Stimulated activated CD4-positive, alpha-beta T cell treated with anti-CD3 and anti-CD28 coated beads, Interleukin-1b, Interleukin-23, amount 100 ng/mL, for 4 hours (primary cell): ENCODE data around the gene PSRC1.
"Not testable (repeated sequence)": the region's sequence is repeated elsewhere in the genome, so short reads cannot be mapped to it uniquely, and the experiment has no call there.

Source experiments
- DNase-seq, 2 donors: peaks; one replicate each; pipeline ENCODE4 v3.0.0-alpha.2; 2020; ENCODE audit warnings: low read depth in 2 of 2

The PSRC1 gene

DNA sequence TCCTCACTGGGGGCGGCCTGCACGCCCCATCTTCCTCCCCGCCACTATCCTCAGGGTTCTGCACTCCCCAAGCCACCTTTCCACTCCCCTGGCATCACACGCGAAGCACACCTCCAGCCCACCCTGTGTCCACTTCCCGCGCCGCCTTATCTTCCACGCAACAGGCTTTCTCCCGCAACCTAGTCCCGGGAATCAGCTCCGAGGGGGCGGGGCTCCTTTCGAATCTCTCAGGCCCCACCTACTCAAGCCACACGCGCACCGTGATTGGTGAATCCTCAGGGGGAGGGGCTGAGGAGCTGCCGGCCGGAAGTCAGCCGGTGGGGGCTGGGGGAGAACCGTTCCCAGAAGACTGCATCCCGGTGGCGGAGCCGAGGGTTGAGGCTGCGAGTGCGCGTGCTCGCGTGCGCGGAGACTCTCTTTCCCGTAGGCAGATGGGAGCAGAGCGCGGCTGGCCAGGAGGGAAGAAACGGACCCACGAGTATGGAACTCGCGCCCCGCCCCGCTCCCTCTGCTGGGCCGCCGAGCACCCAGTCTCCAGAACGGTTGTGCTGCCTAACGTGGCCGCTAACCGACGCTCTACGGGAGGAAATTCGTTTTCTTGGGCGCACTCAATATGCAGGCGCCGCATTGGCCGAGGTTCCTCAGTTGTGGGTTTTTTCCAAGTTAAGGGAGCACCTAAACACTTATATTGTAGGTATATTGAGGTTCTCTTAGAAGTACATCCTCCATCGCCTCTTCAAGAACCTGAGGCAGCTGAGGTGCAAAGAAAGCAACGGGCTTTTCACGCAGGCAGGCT lies at the start of gene PSRC1:
PSRC1 (minus strand) TSS at position 194 of the 796 bp plus-strand sequence.
- DNase-seq: peak; percentile 82 to 84

DNA sequence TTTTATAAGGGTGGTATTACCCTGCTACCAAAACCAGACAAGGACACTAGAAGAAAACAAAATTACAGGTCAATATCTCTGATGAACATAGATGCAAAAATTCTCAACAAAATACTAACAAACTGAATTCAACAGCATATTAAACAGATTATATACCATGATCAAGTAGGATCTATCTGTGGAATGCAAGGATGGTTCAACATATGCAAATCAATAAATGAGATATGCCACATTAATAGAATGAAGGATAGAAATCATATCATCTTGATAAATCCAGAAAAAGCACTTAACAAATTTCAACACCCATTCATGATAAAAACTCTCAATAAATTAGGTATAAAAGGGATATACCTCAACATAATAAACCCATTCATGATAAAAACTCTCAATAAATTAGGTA lies 48.2 kb upstream of the PSRC1 start:
- no peak for DNase-seq

DNA sequence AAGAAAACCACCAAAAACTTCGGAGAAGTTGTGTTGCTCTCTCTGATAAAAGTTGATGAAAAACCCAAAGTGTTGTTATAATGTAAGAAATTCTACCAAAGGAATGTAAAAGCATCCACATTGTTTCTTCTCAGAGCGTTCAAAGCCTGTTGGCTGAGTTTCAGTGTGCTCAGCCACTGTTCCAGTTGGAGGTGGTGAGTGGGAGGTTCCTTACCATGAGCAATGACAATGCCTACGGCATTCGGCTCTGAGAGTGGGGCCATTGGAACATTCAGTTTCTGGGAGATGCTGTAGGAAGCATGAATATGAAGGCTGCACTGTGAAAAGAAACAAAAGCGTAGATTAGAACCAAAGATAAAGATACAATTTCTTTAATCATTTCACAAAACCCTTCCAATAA lies 44.3 kb upstream of the PSRC1 start:
- DNase-seq: no peak

DNA sequence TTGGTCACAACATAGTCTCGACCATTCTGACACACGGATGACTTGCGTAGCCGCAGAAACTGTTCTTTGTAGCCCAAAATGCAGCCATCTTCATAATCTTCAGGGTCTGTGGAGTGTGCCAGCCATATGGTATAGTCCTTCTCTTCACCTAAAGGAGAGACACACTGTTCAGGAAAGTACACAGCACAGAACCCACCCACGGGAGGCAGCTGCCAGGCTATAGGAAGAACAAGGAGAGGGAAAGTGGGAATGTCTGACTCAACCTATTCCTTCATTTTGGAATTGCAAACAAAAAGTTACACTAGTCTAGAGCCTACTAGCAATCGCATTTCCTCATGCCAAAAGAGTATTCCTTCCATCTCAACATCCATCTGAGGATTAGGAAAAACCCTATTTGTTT lies 40.0 kb upstream of the PSRC1 start:
- DNase-seq: no peak

DNA sequence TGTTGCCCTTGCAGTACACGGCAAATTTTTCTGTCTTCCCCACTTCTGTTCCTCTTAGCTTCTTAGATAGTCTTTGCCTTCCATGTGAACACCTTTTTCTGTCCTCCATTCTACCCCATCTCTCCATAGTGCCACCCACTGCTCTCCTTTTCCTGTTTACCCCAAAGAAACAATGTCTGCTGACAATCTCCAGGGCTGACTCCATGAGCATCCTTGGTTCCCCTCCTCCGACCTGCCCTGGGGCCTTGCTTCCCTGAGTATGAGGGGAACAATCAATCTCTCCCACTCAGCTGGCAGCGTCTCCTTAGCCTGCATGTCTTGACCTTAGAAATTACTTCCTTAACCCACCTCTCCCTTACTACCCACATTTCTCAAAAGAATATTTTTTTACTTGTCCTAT lies 36.2 kb upstream of the PSRC1 start:
- no peak for DNase-seq

DNA sequence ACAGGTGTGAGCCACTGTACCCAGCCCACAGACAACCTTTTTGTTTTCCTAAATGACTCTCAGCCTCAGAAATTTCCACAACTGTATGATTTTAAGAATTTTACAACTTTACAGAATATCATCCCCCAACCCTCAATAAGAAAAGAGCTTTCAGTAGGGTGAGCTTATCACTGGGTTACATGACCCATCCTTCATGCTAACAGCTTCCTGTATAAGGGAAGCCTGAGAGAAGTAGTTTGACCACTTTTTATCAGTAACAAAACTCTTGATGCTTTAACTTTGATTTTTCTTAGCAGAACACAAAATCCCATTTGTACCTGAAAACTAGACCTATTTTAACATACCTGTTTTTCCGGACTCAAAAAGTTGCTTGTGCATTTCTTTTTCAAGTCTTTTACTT lies 33.6 kb upstream of the PSRC1 start:
- no peak for DNase-seq

DNA sequence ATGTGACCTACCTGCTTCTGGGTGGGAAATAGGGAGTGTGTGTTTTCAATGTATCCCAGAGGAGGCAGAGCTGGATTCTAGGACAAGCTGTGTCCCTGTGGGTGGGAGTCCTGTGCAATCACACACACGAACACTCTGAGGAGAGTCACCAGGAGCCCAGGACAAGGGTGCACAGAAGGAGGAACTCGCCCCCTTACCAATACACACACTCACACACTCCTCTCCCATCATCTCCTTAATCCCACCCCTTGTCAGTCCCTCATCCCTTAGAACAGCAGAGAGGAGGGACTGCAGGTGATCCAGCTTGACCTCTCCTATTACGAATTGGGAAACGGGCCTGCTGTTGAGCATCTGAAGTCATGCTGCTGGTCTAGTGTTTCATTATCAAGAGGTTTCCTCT lies 32.3 kb upstream of the PSRC1 start:
- DNase-seq: no peak

DNA sequence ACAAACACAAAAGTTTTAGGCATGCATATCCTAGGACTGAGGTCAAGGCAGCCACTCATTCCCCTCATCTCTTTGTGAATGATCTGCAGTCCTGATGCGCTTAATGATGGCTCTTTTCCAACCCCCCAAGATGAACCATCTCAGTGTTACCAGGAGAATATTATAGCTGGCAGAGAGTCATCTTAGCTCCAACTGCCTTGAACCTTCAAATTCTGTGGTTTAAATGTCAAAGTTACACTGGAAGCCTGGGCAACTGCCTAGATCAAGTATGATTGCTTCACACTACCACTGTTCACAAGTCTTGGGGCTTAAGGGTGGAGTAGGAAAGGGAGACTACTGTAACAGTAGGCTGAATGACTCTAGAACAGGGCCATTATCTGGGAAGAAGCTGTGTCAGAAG lies 31.9 kb upstream of the PSRC1 start:
- DNase-seq: no peak

DNA sequence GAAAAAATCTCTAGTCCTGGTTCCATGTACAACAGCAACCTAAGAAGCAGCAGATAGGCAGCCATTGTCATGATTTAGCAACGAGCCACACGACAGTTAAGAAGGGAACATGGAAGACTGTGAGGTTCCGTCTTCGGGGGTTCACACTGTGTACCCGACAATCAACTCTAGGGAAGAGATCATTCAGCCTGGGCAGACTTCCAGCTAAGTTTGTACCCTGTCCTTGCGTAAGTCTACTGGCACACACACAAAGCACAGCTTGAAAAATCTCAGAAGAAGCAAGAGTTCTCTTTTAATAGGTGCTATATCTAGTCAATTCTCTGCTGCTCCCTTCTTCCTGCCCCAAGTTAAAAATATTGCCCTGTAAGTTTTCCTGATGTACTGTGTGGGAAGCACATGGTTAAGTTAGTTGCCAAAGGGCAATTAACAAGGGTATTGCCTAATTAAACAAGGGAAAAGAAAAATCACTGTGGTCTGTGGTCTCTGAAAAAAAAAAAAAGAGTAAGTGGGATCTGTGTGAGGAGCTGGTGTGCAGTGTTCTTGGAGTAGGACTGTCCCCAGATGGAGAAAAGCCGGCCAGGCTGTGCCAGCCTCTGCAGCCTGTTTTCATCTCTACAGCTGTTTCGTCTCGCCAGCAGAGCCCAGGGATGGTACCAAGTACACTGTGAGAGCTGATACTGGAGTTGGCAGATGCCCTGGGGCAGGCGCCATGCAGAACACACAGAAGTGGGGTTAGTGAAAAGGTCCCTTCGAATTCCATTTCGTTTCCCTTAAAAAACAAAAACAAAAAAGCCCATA lies 30.2 kb upstream of the PSRC1 start:
- DNase-seq: no peak

DNA sequence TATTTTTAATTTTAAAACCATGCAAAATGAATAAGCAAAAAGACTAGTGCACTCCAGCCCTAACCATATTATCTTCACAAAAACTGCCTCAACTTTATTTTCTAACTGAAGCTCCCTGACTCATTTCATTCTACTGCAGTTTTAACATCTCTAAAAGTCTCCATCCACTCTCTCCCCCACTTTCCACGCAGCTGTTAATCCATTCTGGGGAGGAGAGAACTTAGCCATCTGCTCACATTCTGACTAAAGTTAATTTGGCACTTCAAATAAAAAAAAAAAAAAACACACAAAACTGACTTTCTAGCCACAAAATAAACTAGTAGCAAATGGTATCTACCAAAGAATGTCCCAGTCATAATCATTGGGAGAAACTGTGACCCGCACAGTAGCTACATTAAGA lies 29.3 kb upstream of the PSRC1 start:
- DNase-seq: no peak

DNA sequence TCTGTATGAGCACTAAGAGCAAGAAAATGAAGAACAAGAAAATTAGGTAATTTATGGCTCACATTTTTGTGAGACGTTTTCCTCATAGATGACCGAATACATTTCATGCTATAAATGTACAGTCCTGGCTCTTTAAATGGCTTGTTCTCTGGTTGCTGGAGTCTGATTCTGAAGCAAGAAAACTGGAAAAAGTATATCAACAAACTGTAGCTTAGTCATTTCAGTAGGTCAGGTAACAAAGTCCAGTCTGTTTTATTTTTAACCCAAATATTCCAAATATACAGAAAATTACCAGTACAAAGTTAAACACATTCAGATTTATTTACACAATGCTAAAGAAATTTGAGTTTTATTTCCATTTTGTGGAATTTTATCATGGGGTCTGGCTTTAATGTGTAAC lies 26.4 kb upstream of the PSRC1 start:
- no peak for DNase-seq

DNA sequence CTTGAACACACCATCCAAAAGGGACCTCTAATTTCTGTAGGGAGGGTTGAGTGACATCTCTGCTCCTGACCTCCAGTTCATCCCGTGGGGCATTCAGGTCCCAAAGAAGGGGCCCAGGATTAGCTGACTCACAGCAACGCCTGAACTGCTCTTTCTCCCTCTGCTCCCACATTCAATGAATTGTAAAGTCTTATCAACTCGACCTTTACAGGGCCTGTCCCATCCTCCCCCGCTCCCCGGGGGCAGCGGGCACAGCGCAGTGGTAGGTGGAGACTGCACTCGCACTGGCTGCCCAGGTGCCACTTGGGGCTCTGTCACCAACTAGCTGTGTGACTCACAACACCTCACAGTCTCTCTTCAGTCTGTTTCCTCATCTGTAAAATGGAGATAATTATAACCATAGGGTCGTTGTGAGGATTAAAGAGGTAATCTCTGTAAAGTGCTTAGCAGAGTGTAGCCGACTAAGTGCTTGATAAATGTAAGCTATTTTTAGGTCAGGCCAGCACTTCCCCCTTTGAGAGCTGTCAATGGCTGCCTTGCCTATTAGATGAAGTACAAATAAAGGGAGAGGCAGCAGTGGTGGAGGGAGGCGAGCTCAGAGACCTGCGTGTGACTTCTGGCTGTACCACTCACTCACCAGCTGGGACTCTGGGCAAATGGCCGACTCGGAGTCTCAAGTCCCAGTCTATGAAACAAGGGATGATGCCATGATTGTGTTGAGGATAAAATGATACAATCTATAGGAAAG lies 24.5 kb upstream of the PSRC1 start:
- DNase-seq: no peak

DNA sequence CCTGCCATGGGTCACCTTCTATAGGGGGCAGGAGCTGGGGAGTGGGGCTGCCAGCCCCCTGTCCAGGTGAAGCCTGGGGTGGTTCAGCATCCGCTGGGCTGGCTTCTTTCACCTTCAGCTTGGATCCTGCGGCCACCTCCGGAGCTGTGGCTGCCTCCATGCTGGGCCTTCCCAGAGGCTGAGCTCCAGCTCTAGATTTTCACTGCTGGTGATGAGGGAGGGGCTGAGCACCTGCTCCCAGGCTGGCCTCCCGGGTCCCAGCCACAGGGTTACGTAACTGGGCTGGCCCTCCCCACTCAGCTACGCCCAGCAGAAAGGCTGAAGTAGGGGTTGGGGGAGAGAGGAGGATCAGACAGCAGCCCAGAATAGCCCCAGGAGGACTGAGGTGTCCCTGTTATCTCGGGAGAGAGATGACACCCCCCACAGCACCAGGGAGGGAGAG lies 23.9 kb upstream of the PSRC1 start, which contains the start of gene MYBPHL:
MYBPHL (minus strand) TSS at position 180 of the 442 bp plus-strand sequence; CDS start at position 160, 20 bp downstream.
- DNase-seq: no peak

DNA sequence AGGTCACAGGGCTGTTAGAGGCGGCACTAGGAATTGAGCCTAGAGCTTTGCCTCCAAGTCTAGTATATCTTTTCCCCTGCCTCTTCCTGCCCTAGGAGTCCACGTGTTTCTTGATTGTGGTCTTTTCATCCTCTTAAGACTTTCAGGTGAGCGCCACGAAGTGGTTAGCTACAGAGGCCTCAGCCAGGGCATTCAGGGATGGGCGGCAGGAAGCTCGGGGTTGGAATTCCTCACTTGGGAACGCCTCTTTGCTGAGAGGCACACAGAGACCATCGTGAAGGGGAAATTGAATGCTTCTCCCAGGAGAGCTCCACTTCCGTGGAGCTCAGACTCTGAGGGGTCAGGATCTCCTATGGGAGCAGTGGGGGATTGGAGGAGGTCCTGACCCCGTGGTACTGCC lies 23.0 kb upstream of the PSRC1 start:
- DNase-seq: not testable (repeated sequence)

DNA sequence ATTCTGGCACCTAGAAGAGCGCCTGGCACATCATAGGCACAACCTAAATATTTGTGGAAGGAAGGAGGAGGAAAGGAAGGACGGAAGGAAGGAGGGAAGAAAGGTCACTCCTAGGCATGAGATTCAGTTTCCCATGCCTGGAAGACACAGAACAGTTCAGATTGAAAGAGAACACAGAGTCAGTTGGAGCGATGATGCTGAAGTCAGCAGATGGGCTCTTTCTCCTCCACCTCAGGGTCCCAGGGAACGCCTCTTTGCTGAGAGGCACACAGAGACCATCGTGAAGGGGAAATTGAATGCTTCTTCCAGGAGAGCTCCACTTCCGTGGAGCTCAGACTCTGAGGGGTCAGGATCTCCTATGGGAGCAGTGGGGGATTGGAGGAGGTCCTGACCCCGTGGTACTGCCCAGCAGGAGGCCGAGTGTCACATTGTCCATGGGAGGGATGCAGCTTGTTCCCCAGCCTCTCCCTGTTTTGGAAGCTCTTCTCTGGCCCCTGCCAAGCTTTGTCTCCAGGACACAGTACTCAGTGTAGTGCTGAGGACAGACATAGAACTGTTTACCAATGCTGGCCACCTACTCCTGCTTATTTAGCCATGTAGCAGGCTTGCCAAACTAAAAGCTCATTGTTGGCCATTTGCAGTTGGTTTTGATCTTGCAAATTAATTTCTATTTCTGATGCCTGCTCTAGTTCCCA lies 21.4 kb upstream of the PSRC1 start:
- no peak for DNase-seq

DNA sequence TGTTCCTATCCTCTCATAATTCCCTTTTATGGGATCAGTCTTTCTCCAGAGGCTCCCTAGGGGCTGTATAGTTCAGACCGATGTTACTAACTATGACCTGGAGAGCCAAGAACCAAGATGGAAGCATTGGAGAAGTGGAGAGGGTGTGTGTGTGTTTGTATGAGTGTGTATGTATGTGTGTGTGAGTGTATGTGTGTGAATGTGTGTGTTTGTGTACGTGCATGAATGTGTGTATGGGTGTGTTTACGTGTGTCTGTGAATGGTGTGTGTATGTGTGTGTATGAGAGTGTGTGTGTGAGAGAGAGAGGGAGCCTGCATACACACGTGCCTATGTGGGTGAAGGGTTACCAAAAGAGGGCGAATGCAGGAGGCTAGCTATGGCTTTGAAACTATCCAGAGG lies 18.9 kb upstream of the PSRC1 start:
- DNase-seq: no peak

DNA sequence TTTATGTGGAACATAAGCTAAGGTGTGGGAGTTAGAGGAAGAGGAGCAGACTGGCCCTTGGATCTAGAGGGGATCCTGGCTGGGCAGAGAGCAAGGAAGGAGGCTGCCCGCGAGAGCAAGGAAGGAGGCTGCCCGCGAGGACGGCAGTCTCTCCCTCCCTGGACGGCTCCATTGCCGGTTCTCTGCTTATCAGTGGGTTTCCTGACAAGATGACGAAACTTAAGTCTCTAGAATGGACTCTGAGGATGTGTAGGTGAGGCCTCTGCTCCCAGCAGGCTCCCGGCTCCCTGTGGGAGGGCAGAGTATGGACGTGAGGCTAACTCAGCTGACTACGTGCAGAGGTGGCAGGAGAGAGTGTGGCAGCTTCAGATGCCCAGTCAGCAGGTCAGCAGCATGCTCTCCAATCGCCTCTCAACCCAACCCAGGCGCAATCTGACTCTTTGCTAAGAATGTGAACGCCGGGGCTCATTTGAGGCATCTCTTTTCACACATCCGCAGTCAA lies 17.8 kb upstream of the PSRC1 start:
- DNase-seq: no peak

DNA sequence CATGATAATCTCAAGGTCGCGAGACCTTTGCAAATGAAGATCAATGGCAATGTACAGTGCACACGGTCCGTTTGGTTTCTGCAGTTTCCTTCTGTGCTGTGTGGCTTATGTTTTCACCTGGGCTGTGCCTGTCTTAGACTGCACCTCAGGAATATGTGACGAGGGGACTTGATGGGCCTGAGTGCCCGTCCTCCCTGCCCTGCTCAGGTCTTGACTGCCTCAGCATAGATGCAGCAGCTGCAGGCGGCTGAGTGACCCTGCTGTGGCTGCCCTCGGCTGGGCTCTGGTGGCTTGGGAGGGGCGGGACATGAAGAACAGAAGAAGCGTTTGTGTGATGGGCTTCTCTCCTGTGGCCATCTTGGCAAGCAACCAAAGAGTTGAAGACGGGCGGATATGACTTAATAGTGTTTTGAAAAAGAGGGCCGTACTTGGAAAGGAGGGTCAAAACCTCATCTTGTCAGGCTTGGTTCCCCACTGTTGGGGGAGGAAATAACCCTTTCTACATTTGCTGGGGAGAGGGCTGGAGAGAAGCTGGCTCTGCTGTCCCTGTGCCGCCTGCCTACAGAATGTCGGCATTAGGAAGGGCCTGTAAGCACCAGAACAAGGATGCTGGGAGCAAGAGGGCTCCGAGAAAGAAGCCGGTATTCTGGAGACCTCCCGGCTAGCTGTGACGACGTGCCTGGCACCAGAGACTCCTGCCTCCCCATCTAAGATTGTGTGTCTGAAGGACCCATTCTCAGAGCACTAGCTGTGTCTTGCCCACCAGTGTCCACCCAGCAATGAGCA lies 16.8 kb upstream of the PSRC1 start:
- DNase-seq: no peak

DNA sequence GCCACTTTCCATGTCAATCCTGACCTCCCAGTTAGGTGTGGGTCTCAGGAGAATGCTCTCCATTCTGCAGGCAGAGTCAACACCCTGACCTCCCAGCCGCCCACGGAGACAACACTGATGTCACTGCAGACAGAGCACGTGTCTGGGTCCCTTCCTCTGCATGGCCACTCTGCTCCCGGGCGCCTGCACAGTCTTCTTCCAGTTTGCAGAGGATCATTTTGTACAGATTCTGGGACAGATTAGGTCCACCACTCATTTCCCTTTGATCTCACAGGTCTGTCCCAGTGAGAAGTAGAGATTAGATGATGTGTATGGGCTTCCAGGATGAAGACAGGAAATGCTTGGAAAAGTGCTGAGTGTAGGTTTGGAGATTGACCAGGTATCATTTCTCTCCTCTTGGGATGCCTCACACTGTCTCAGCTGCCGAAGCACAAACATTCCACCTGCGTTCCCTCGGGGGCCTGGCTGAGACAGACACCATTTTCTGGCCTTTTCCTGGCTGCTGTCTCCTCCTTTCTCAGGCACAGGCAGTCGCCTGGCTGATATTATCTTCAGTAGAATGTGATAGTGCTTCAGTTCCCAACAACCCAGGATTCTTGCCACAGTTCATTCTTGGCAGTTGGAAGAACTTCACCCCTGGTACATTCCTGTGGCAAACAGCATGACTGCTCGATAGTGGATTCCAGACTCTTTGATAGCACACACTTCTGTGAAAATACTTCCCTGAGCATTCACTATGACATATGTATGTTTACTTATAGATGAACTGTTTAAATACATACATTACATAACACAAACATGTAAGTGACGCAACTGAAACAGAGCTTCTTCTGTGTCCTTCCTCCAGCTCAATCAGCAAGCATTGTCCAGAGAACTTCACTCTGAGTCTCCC lies 16.0 kb upstream of the PSRC1 start:
- no peak for DNase-seq

DNA sequence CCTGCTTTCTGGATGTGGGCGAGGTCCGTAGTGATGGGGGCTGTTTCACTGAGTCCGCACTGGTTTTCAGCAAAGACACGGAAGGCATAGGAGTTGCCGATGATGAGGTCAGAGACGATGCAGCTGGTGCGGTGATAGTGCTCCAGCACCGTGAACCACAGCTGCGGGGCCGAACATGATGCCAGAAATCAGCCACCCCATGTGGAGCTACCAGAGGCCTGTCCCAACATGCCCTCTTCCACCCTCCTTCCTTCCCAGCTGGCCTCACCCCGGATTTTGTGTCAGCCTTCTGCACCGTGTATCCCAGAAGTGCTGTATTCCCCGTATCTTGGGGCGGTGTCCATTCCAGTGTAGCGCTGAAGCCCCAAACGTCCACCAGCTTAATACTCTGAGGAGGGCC lies 13.8 kb upstream of the PSRC1 start:
- DNase-seq: no peak
